Measurements from ENCODE around the gene CENPF.
A peak's percentile ranks its signal among the peaks of the same experiment; 100 is the strongest.

The CENPF gene

DNA sequence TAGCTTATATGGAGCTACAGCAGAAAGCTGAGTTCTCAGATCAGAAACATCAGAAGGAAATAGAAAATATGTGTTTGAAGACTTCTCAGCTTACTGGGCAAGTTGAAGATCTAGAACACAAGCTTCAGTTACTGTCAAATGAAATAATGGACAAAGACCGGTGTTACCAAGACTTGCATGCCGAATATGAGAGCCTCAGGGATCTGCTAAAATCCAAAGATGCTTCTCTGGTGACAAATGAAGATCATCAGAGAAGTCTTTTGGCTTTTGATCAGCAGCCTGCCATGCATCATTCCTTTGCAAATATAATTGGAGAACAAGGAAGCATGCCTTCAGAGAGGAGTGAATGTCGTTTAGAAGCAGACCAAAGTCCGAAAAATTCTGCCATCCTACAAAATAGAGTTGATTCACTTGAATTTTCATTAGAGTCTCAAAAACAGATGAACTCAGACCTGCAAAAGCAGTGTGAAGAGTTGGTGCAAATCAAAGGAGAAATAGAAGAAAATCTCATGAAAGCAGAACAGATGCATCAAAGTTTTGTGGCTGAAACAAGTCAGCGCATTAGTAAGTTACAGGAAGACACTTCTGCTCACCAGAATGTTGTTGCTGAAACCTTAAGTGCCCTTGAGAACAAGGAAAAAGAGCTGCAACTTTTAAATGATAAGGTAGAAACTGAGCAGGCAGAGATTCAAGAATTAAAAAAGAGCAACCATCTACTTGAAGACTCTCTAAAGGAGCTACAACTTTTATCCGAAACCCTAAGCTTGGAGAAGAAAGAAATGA, 37.6 kb downstream of the CENPF start:
- Histone ChIP-seq H3K4me3 (no peak overlapping the region), H3K27me3 (no peaks in the 10 kb centered on the region), H3K36me3 (peaks cover 21 to 100% (median 97%) of the 10 kb centered on the region in 11 experiments; a peak in 21 of 22 replicates), H3K9me3 (replicated peaks in 1 of 11) (no peaks in the 10 kb centered on the region), H3K4me1 (no peaks in the 10 kb centered on the region), H4K20me1 (peaks cover 0 to 18% (median 0%) of the 10 kb centered on the region in 11 experiments; a peak in 6 of 22 replicates), H3K27ac (no peak overlapping the region), H3K4me2 (no peak overlapping the region), H3K9ac (no peak overlapping the region)
- no peak for TF ChIP-seq Cebpa-rat (IDR thresholded peaks at IDR 0.05)

DNA sequence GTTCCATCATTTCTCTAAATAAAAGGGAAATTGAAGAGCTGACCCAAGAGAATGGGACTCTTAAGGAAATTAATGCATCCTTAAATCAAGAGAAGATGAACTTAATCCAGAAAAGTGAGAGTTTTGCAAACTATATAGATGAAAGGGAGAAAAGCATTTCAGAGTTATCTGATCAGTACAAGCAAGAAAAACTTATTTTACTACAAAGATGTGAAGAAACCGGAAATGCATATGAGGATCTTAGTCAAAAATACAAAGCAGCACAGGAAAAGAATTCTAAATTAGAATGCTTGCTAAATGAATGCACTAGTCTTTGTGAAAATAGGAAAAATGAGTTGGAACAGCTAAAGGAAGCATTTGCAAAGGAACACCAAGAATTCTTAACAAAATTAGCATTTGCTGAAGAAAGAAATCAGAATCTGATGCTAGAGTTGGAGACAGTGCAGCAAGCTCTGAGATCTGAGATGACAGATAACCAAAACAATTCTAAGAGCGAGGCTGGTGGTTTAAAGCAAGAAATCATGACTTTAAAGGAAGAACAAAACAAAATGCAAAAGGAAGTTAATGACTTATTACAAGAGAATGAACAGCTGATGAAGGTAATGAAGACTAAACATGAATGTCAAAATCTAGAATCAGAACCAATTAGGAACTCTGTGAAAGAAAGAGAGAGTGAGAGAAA, 38.4 kb downstream of the CENPF start:
- H3K4me2 ChIP-seq: no peak overlapping the region
- no peak for TF ChIP-seq Cebpa-rat (IDR thresholded peaks at IDR 0.05)
- peaks cover 24 to 100% (median 97%) of the 10 kb centered on the region in 11 experiments; a peak in 21 of 22 replicates for H3K36me3 ChIP-seq
- H3K9ac ChIP-seq: no peak overlapping the region
- no peak overlapping the region for H3K4me3 ChIP-seq
- peaks cover 0 to 11% (median 0%) of the 10 kb centered on the region in 11 experiments; a peak in 6 of 22 replicates for H4K20me1 ChIP-seq
- H3K27ac ChIP-seq: no peak overlapping the region
- H3K27me3 ChIP-seq: no peaks in the 10 kb centered on the region
- no peaks in the 10 kb centered on the region for H3K4me1 ChIP-seq
- no peaks in the 10 kb centered on the region for H3K9me3 ChIP-seq (replicated peaks in 1 of 11)

DNA sequence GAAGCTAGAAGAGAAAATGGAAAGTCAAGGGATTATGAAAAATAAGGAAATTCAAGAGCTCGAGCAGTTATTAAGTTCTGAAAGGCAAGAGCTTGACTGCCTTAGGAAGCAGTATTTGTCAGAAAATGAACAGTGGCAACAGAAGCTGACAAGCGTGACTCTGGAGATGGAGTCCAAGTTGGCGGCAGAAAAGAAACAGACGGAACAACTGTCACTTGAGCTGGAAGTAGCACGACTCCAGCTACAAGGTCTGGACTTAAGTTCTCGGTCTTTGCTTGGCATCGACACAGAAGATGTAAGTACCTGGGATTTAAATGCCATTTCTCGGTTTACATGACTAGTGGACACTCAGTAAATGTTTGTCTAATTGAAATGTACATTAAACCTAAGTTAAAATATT, 40.0 kb downstream of the CENPF start:
- Histone ChIP-seq H3K4me1 (no peaks in the 10 kb centered on the region), H3K27me3 (no peaks in the 10 kb centered on the region), H3K4me3 (no peak overlapping the region), H3K27ac (no peak overlapping the region), H4K20me1 (no peaks in the 10 kb centered on the region; a peak in 3 of 22 replicates), H3K4me2 (no peak overlapping the region), H3K9me3 (replicated peaks in 1 of 11) (no peaks in the 10 kb centered on the region), H3K9ac (no peak overlapping the region), H3K36me3 (peaks cover 24 to 100% (median 97%) of the 10 kb centered on the region in 11 experiments; a peak in 21 of 22 replicates)
- TF ChIP-seq Cebpa-rat (IDR thresholded peaks at IDR 0.05): no peak

DNA sequence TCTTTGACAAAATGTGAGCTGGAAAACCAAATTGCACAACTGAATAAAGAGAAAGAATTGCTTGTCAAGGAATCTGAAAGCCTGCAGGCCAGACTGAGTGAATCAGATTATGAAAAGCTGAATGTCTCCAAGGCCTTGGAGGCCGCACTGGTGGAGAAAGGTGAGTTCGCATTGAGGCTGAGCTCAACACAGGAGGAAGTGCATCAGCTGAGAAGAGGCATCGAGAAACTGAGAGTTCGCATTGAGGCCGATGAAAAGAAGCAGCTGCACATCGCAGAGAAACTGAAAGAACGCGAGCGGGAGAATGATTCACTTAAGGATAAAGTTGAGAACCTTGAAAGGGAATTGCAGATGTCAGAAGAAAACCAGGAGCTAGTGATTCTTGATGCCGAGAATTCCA, 42.7 kb downstream of the CENPF start:
- no peaks in the 10 kb centered on the region for H3K9me3 ChIP-seq (replicated peaks in 1 of 11)
- no peaks in the 10 kb centered on the region for H3K27me3 ChIP-seq
- no peak overlapping the region for H3K4me3 ChIP-seq
- no peak for TF ChIP-seq Cebpa-rat (IDR thresholded peaks at IDR 0.05)
- H3K4me2 ChIP-seq: no peak overlapping the region
- H3K36me3 ChIP-seq: peaks cover 26 to 100% (median 97%) of the 10 kb centered on the region in 11 experiments; a peak in 21 of 22 replicates
- no peaks in the 10 kb centered on the region for H3K4me1 ChIP-seq
- H4K20me1 ChIP-seq: no peaks in the 10 kb centered on the region; a peak in 3 of 22 replicates
- H3K27ac ChIP-seq: no peak overlapping the region
- no peak overlapping the region for H3K9ac ChIP-seq

DNA sequence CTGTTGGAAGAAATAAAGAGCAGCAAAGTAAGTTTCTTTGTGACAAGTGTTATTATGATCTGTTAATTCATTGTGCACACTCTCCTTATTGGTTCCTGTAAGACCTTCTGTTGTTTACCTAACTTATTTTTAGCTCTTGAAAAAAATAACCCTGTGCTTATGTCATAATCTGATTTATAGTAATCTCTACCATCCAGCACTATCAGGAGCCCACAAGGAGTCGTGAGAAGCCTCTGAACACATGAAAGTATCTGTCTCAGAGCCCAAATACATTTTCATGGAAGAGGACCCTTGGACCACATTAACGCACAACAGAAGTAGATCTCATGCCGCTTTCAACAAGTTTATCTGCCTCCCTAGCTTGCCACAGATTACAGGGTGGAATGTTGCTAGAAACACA, 45.8 kb downstream of the CENPF start:
- H3K9me3 ChIP-seq (replicated peaks in 1 of 11): no peaks in the 10 kb centered on the region
- H3K4me1 ChIP-seq: no peaks in the 10 kb centered on the region
- H4K20me1 ChIP-seq: no peaks in the 10 kb centered on the region; a peak in 3 of 22 replicates
- no peak overlapping the region for H3K4me2 ChIP-seq
- H3K27ac ChIP-seq: no peak overlapping the region
- H3K9ac ChIP-seq: no peak overlapping the region
- TF ChIP-seq Cebpa-rat (IDR thresholded peaks at IDR 0.05): no peak
- no peaks in the 10 kb centered on the region for H3K27me3 ChIP-seq
- H3K4me3 ChIP-seq: no peak overlapping the region
- H3K36me3 ChIP-seq: peaks cover 34 to 100% (median 97%) of the 10 kb centered on the region in 11 experiments

DNA sequence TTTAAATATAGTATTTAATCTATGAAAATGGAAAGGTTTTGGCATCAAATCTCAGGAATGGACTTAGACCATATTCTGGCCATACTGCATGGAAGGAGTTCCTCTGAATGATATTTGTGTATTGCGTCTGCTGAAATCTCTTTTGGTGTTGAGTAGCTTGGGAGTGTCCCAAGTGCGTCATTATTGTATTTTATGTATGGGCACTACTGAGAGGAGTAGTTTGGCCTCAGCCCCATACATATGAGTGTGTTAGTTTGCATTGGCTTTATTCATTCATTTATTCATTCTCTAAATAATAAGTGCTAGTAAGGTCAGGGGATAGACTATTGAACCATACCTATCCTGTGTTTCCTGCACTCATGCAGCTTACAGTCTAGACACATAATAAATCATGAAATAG, 46.6 kb downstream of the CENPF start:
- no peak overlapping the region for H3K4me2 ChIP-seq
- no peak overlapping the region for H3K27ac ChIP-seq
- no peaks in the 10 kb centered on the region for H3K9me3 ChIP-seq (replicated peaks in 1 of 11)
- no peaks in the 10 kb centered on the region; a peak in 3 of 22 replicates for H4K20me1 ChIP-seq
- H3K36me3 ChIP-seq: peaks cover 33 to 100% (median 97%) of the 10 kb centered on the region in 11 experiments
- no peak overlapping the region for H3K9ac ChIP-seq
- no peaks in the 10 kb centered on the region for H3K4me1 ChIP-seq
- H3K4me3 ChIP-seq: no peak overlapping the region
- TF ChIP-seq Cebpa-rat (IDR thresholded peaks at IDR 0.05): no peak
- H3K27me3 ChIP-seq: no peaks in the 10 kb centered on the region

DNA sequence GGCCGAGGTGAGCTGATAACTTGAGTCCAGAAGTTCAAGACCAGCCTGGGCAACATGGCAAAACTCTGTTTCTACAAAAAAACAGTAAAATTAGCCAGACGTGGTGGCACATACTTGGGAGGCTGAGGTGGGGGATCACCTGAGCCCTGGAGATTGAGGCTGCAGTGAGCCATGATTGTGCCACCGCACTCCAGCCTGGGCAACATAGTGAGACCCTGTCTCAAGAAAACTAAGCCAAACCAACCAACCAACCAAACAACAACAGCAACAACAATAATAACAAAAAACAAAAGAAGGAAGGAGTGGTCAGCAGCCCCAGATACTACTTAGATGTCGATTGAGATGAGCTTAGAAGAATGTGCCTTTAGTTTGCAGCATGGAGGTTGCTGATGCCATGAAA, 47.7 kb downstream of the CENPF start:
- Histone ChIP-seq H3K9me3 (replicated peaks in 1 of 11) (no peaks in the 10 kb centered on the region), H3K27me3 (no peaks in the 10 kb centered on the region), H3K4me1 (no peaks in the 10 kb centered on the region), H3K36me3 (peaks cover 28 to 100% (median 97%) of the 10 kb centered on the region in 11 experiments), H3K4me2 (no peak overlapping the region), H3K27ac (no peak overlapping the region), H3K9ac (no peak overlapping the region), H4K20me1 (no peaks in the 10 kb centered on the region; a peak in 3 of 22 replicates), H3K4me3 (no peak overlapping the region)
- no peak for TF ChIP-seq Cebpa-rat (IDR thresholded peaks at IDR 0.05)

DNA sequence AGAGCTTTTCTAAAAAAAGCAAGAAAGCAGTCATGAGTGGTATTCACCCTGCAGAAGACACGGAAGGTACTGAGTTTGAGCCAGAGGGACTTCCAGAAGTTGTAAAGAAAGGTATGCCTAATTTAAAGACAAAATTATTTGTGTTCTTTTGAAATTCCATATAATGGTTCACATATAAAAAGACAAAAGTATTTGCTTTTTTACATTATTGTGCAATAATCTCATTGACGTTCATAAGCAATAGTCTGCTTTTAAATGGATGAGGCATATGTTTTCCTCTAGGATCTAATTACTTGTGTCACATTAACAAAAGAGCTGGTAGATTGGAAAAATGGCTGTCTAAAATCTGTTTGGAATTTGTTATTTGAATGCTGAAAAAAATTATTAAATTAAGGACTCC, 54.3 kb downstream of the CENPF start:
- Histone ChIP-seq H3K27ac (no peak overlapping the region), H3K4me1 (no peaks in the 10 kb centered on the region), H3K9ac (no peak overlapping the region), H3K27me3 (no peaks in the 10 kb centered on the region), H3K36me3 (peaks cover 35 to 100% (median 99%) of the 10 kb centered on the region in 11 experiments), H3K9me3 (replicated peaks in 1 of 11) (no peaks in the 10 kb centered on the region), H3K4me3 (no peak overlapping the region), H4K20me1 (peaks cover 0 to 6% (median 0%) of the 10 kb centered on the region in 11 experiments; a peak in 5 of 22 replicates), H3K4me2 (no peak overlapping the region)
- TF ChIP-seq Cebpa-rat (IDR thresholded peaks at IDR 0.05): peak in 4 of 11 experiments; percentile 11 to 63 (median 54); a peak in 5 of 22 replicates

DNA sequence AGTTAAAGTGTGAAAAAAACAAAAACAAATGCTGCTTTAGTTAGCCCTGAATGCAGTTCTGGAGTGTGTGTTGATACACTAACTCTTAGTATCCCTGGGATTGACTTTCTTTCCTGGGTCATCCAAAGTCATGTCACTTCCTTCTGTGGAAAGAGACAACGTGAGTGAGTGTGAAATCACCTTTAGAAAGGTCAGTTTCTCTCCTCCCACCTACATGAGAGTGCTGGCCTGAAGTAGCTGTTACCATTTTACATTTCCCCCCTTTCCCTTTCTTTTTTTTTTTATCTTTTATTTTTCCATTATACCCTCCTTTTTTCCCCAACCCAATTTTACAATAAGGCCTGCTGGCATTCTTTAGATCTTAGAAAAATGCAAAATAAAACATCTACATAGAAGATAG, 55.2 kb downstream of the CENPF start:
- H3K4me2 ChIP-seq: no peak overlapping the region
- no peak overlapping the region for H3K9ac ChIP-seq
- H3K4me3 ChIP-seq: no peak overlapping the region
- TF ChIP-seq Cebpa-rat (IDR thresholded peaks at IDR 0.05): no peak
- H3K36me3 ChIP-seq: peaks cover 29 to 100% (median 99%) of the 10 kb centered on the region in 11 experiments
- no peaks in the 10 kb centered on the region for H3K4me1 ChIP-seq
- no peak overlapping the region for H3K27ac ChIP-seq
- peaks cover 0 to 6% (median 0%) of the 10 kb centered on the region in 11 experiments; a peak in 6 of 22 replicates for H4K20me1 ChIP-seq
- H3K27me3 ChIP-seq: no peaks in the 10 kb centered on the region
- H3K9me3 ChIP-seq (replicated peaks in 1 of 11): no peaks in the 10 kb centered on the region
